Hepatocyte (in vitro differentiated cells): ENCODE data around the gene WDFY4. TPM values are rescaled to one million over a fixed set of nuclear protein-coding genes. Genes with fewer than 3 reads are reported as not detected.
A peak's percentile ranks its signal among the peaks of the same experiment; 100 is the strongest.

Experiments used
- DNase-seq: peaks from one replicate; pipeline ENCODE4 v3.0.0-alpha.2; 2016; ENCODE audit warnings: low spot score
- H2AFZ ChIP-seq: fragments of 200-600 bp; sonication (generic); 2 replicates; pipeline ENCODE4 v1.6.0; 2016; ENCODE audit warnings: antibody characterized with exemption, mild to moderate bottlenecking
- H3K27ac ChIP-seq: fragments of 200-600 bp; sonication (generic); 2 replicates; pipeline ENCODE4 v1.5.1; 2016; ENCODE audit warnings: mild to moderate bottlenecking
- H3K27me3 ChIP-seq: fragments of 200-600 bp; sonication (generic); 2 replicates; pipeline ENCODE4 v1.6.1; 2016
- H3K36me3 ChIP-seq: fragments of 200-600 bp; sonication (generic); replicated peaks from 2 replicates; pipeline ENCODE4 v1.5.1; 2016; ENCODE audit warnings: low read depth; ENCODE audit not compliant: insufficient read depth
- H3K4me1 ChIP-seq: fragments of 200-600 bp; sonication (generic); 2 replicates; pipeline ENCODE4 v1.5.1; 2016; ENCODE audit warnings: mild to moderate bottlenecking, moderate library complexity; ENCODE audit not compliant: insufficient read depth
- H3K4me2 ChIP-seq: fragments of 200-600 bp; sonication (generic); 2 replicates; pipeline ENCODE4 v1.6.0; 2016
- H3K4me3 ChIP-seq: fragments of 200-600 bp; sonication (generic); 2 replicates; pipeline ENCODE4 v1.5.1; 2016; ENCODE audit warnings: mild to moderate bottlenecking
- H3K79me2 ChIP-seq: fragments of 200-600 bp; sonication (generic); 2 replicates; pipeline ENCODE4 v1.6.0; 2017; ENCODE audit warnings: mild to moderate bottlenecking
- H3K9me2 ChIP-seq: fragments of 200-600 bp; sonication (generic); replicated peaks from 2 replicates; pipeline ENCODE4 v1.6.0; 2017; ENCODE audit warnings: mild to moderate bottlenecking; ENCODE audit not compliant: insufficient read depth
- H3K9me3 ChIP-seq: fragments of 200-600 bp; sonication (generic); 2 replicates; pipeline ENCODE4 v1.5.1; 2016; ENCODE audit warnings: low read depth, mild to moderate bottlenecking
- H4K20me1 ChIP-seq: fragments of 200-600 bp; sonication (generic); 2 replicates; pipeline ENCODE4 v1.6.0; 2016; ENCODE audit warnings: mild to moderate bottlenecking; ENCODE audit not compliant: insufficient read depth, poor library complexity, severe bottlenecking
- CTCF ChIP-seq: fragments of 200-600 bp; sonication (generic); IDR thresholded peaks from 2 replicates; pipeline ENCODE4 v1.5.1; 2016; ENCODE audit warnings: antibody characterized with exemption, mild to moderate bottlenecking; ENCODE audit not compliant: poor library complexity
- EZH2 ChIP-seq: fragments of 200-600 bp; sonication (generic); IDR thresholded peaks from 2 replicates; pipeline ENCODE4 v1.6.1; 2016; ENCODE audit warnings: antibody characterized with exemption, mild to moderate bottlenecking, borderline replicate concordance
- EZH2phosphoT487 ChIP-seq: fragments of 200-600 bp; sonication (generic); IDR thresholded peaks from one replicate; pipeline ENCODE4 v1.6.1; 2018; ENCODE audit warnings: antibody characterized with exemption, mild to moderate bottlenecking, low read depth, moderate library complexity; ENCODE audit not compliant: unreplicated experiment, severe bottlenecking
- WGBS: methylation state at CpG from one replicate; pipeline ENCODE4 v1.1.6; 2016; ENCODE audit warnings: low lambda C conversion rate; ENCODE audit errors: missing lambda C conversion rate; 5-methylcytosine and 5-hydroxymethylcytosine counted together
- polyA plus RNA-seq: library from polyadenylated mRNA; unstranded; fragments of >200 nt; fragmentation: Nextera tagmentation; extraction: Ambion mirVana; gene quantifications from 2 replicates; pipeline ENCODE4 v1.2.1, GENCODE V29; 2016
- total RNA-seq: library from RNA; depleted of rRNA; stranded (reverse); fragments of >200 nt; gene quantifications from 2 replicates; pipeline ENCODE4 v1.2.3, GENCODE V29; 2014

The WDFY4 gene
- total and polyA plus RNA-seq, 2 experiments from 2014 or later: 0.43 to 0.91 TPM

GRCh38 chr10:48805411-48805810 lies 120.7 kb downstream of the WDFY4 start:
- 73% methylated on average over 1 of the region's 1 CpG for WGBS
- H3K27ac ChIP-seq: peak overlapping the region; percentile 70

GRCh38 chr10:48805848-48806247 lies 121.2 kb downstream of the WDFY4 start:
- no peak overlapping the region for H3K4me2 ChIP-seq
- no peaks in the 10 kb centered on the region for H3K79me2 ChIP-seq
- H3K9me3 ChIP-seq: no peaks in the 10 kb centered on the region
- no peaks in the 10 kb centered on the region for H3K36me3 ChIP-seq
- no peaks in the 10 kb centered on the region for H4K20me1 ChIP-seq
- peaks cover 8% of the 10 kb centered on the region for H3K4me1 ChIP-seq
- H3K9me2 ChIP-seq: no peaks in the 10 kb centered on the region
- no peak overlapping the region for H3K4me3 ChIP-seq
- TF ChIP-seq EZH2phosphoT487: no peak
- TF ChIP-seq CTCF: no peak
- no peak for TF ChIP-seq EZH2
- no peak overlapping the region for H2AFZ ChIP-seq
- H3K27me3 ChIP-seq: no peaks in the 10 kb centered on the region
- no peak overlapping the region for H3K27ac ChIP-seq
- no peak for DNase-seq
- 84% methylated on average over 12 of the region's 12 CpGs for WGBS

More at GRCh38 chr10:48805411-48805810, 120.7 kb downstream of the WDFY4 start:
- Histone ChIP-seq H3K36me3 (no peaks in the 10 kb centered on the region), H3K27me3 (no peaks in the 10 kb centered on the region), H3K9me3 (no peaks in the 10 kb centered on the region), H3K9me2 (no peaks in the 10 kb centered on the region), H3K79me2 (no peaks in the 10 kb centered on the region), H3K4me1 (peaks cover 8% of the 10 kb centered on the region), H2AFZ (no peak overlapping the region), H3K4me2 (no peak overlapping the region), H4K20me1 (no peaks in the 10 kb centered on the region), H3K4me3 (no peak overlapping the region)
- DNase-seq: no peak
- TF ChIP-seq EZH2phosphoT487 (no peak), EZH2 (no peak), CTCF (no peak)

GRCh38 chr10:48806342-48806741 lies 121.7 kb downstream of the WDFY4 start:
- no peaks in the 10 kb centered on the region for H3K36me3 ChIP-seq

More at GRCh38 chr10:48806342-48806741, 121.7 kb downstream of the WDFY4 start:
- no peak overlapping the region for H2AFZ ChIP-seq
- no peaks in the 10 kb centered on the region for H4K20me1 ChIP-seq
- no peak overlapping the region for H3K27ac ChIP-seq
- no peak for DNase-seq
- H3K9me3 ChIP-seq: no peaks in the 10 kb centered on the region
- no peaks in the 10 kb centered on the region for H3K79me2 ChIP-seq
- peaks cover 8% of the 10 kb centered on the region for H3K4me1 ChIP-seq
- TF ChIP-seq EZH2phosphoT487: no peak
- TF ChIP-seq CTCF: no peak
- no peak for TF ChIP-seq EZH2
- H3K4me2 ChIP-seq: no peak overlapping the region
- no peaks in the 10 kb centered on the region for H3K27me3 ChIP-seq
- 74% methylated on average over 4 of the region's 4 CpGs for WGBS
- H3K4me3 ChIP-seq: no peak overlapping the region
- H3K9me2 ChIP-seq: no peaks in the 10 kb centered on the region
